Choroid plexus epithelial cell (primary cell): ENCODE results near the gene ZC3H10.

ENCODE experiments used
- DNase-seq: peaks from one replicate; pipeline ENCODE4 v3.0.0-alpha.2; 2010; ENCODE audit warnings: low read depth
- H3K4me3 ChIP-seq: 2 replicates; pipeline ENCODE4 v1.5.1; 2011; ENCODE audit warnings: low read depth, mild to moderate bottlenecking, control low read depth, low read length, moderate library complexity
- CTCF ChIP-seq: conservative IDR thresholded peaks from 2 replicates; pipeline ENCODE4 v1.5.1; 2011; ENCODE audit warnings: low read depth, mild to moderate bottlenecking, control low read depth, inconsistent platforms, low read length, moderate library complexity

ZC3H10 gene

GRCh38 chr12:56102683-56103065, 15.4 kb upstream of the ZC3H10 start:
- DNase-seq, result no peak
- TF ChIP-seq CTCF, result no peak
- no peak overlapping the region for H3K4me3 ChIP-seq

- no peak for DNase-seq
- TF ChIP-seq CTCF, result no peak
Measured at GRCh38 chr12:56103066-56103711, 14.9 kb upstream of the ZC3H10 start.

GRCh38 chr12:56103823-56104108, 14.3 kb upstream of the ZC3H10 start:
- no peak for DNase-seq
- H3K4me3 ChIP-seq, result peak overlapping the region; percentile 92
- TF ChIP-seq CTCF, result no peak

More at GRCh38 chr12:56103066-56103711, 14.9 kb upstream of the ZC3H10 start:
- H3K4me3 ChIP-seq, result no peak overlapping the region

GRCh38 chr12:56104109-56104814, 13.8 kb upstream of the ZC3H10 start, which contains the start of gene PA2G4:
Gene PA2G4 (plus strand): TSS chr12:56104559. CDS start chr12:56104738, 179 bp downstream.
- peak; percentile 99 for DNase-seq
- no peak for TF ChIP-seq CTCF
- peak within 1 kb of the TSS; percentile 92 for H3K4me3 ChIP-seq

GRCh38 chr12:56104815-56105608, 13.1 kb upstream of the ZC3H10 start:
- TF ChIP-seq CTCF, result peak; percentile 22
- peak; percentile 42 for DNase-seq
- peak overlapping the region; percentile 92 for H3K4me3 ChIP-seq

GRCh38 chr12:56105609-56105902, 12.5 kb upstream of the ZC3H10 start:
- DNase-seq, result no peak
- H3K4me3 ChIP-seq, result peak overlapping the region; percentile 92
- no peak for TF ChIP-seq CTCF
